Activated naive CD8-positive, alpha-beta T cell treated with anti-CD3 and anti-CD28 coated beads for 36 hours (primary cell): ENCODE measurements around the gene SLC25A2. TPM values are rescaled to one million over a fixed set of nuclear protein-coding genes. Genes with fewer than 3 reads are reported as not detected.
"Not testable (repeated sequence)": the region's sequence is repeated elsewhere in the genome, so short reads cannot be mapped to it uniquely, and the experiment has no call there.

Source experiments
- DNase-seq: peaks from one replicate; pipeline ENCODE4 v3.0.0; 2021
- H3K27ac Mint-ChIP-seq: one replicate; pipeline ENCODE4 v1.8.0; 2022; ENCODE audit warnings: mild to moderate bottlenecking, moderate library complexity, mixed read lengths
- H3K27me3 Mint-ChIP-seq: one replicate; pipeline ENCODE4 v1.8.0; 2022; ENCODE audit warnings: mild to moderate bottlenecking, mixed read lengths
- H3K36me3 Mint-ChIP-seq: one replicate; pipeline ENCODE4 v1.8.0; 2021; ENCODE audit warnings: mild to moderate bottlenecking, mixed read lengths
- H3K4me1 Mint-ChIP-seq: one replicate; pipeline ENCODE4 v1.8.0; 2021; ENCODE audit warnings: mixed read lengths
- H3K4me3 Mint-ChIP-seq: one replicate; pipeline ENCODE4 v1.8.0; 2022; ENCODE audit warnings: mild to moderate bottlenecking, moderate library complexity, mixed read lengths
- H3K9me3 Mint-ChIP-seq: one replicate; pipeline ENCODE4 v1.8.0; 2022; ENCODE audit warnings: mixed read lengths
- total RNA-seq, 2 experiments: library from RNA; stranded (reverse); gene quantifications; one replicate each; pipeline ENCODE4 v1.2.3, GENCODE V29; 2021

Gene SLC25A2
- total RNA-seq, 2 experiments from 2014 or later, result 0.21 TPM; not detected in 1

GRCh38 chr5:141326088-141326854, 22.4 kb upstream of the SLC25A2 start:
- peaks cover 30% of the 10 kb centered on the region for H3K36me3 Mint-ChIP-seq
- peaks cover 49% of the 10 kb centered on the region for H3K27me3 Mint-ChIP-seq
- peak overlapping the region; percentile 88 for H3K27ac Mint-ChIP-seq
- peak overlapping the region; percentile 91 for H3K4me3 Mint-ChIP-seq
- H3K4me1 Mint-ChIP-seq, result peaks cover 6% of the 10 kb centered on the region
- peak; percentile 63 for DNase-seq
- peaks cover 26% of the 10 kb centered on the region for H3K9me3 Mint-ChIP-seq

GRCh38 chr5:141322261-141322660, 18.4 kb upstream of the SLC25A2 start:
- DNase-seq, result no peak
- Mint-ChIP-seq H3K27me3 (peaks cover 13% of the 10 kb centered on the region), H3K4me3 (no peak overlapping the region), H3K36me3 (peaks cover 52% of the 10 kb centered on the region), H3K9me3 (peaks cover 40% of the 10 kb centered on the region), H3K4me1 (peaks cover 24% of the 10 kb centered on the region), H3K27ac (no peak overlapping the region)

GRCh38 chr5:141320225-141321169, 16.6 kb upstream of the SLC25A2 start, which contains the start of gene TAF7:
TSS of gene TAF7 (minus strand) at chr5:141320784. CDS start at chr5:141320044, 740 bp downstream.
- peak within 1 kb of the TSS; percentile 97 for H3K4me3 Mint-ChIP-seq
- peaks cover 61% of the 10 kb centered on the region for H3K36me3 Mint-ChIP-seq
- H3K9me3 Mint-ChIP-seq, result peaks cover 46% of the 10 kb centered on the region
- no peaks in the 10 kb centered on the region for H3K27me3 Mint-ChIP-seq
- H3K27ac Mint-ChIP-seq, result peak within 1 kb of the TSS; percentile 99
- DNase-seq, result peak; percentile 94
- H3K4me1 Mint-ChIP-seq, result peaks cover 20% of the 10 kb centered on the region

GRCh38 chr5:141319699-141320098, 15.8 kb upstream of the SLC25A2 start:
- H3K27me3 Mint-ChIP-seq, result no peaks in the 10 kb centered on the region
- H3K4me1 Mint-ChIP-seq, result peaks cover 21% of the 10 kb centered on the region
- H3K27ac Mint-ChIP-seq, result peak overlapping the region; percentile 99
- no peak for DNase-seq
- peaks cover 68% of the 10 kb centered on the region for H3K36me3 Mint-ChIP-seq
- peaks cover 51% of the 10 kb centered on the region for H3K9me3 Mint-ChIP-seq
- peak overlapping the region; percentile 97 for H3K4me3 Mint-ChIP-seq

- peaks cover 21% of the 10 kb centered on the region for H3K4me1 Mint-ChIP-seq
- peaks cover 70% of the 10 kb centered on the region for H3K36me3 Mint-ChIP-seq
- peak overlapping the region; percentile 97 for H3K4me3 Mint-ChIP-seq
- H3K27me3 Mint-ChIP-seq, result no peaks in the 10 kb centered on the region
- H3K9me3 Mint-ChIP-seq, result peaks cover 52% of the 10 kb centered on the region
- no peak for DNase-seq
- H3K27ac Mint-ChIP-seq, result no peak overlapping the region
Measured at GRCh38 chr5:141319202-141319601, 15.4 kb upstream of the SLC25A2 start.

GRCh38 chr5:141316963-141317362, 13.1 kb upstream of the SLC25A2 start:
- H3K36me3 Mint-ChIP-seq, result peaks cover 83% of the 10 kb centered on the region
- not testable (repeated sequence) for H3K4me3 Mint-ChIP-seq, H3K27ac Mint-ChIP-seq, H3K27me3 Mint-ChIP-seq, DNase-seq
- H3K4me1 Mint-ChIP-seq, result peaks cover 21% of the 10 kb centered on the region
- H3K9me3 Mint-ChIP-seq, result peaks cover 60% of the 10 kb centered on the region

GRCh38 chr5:141313711-141314110, 9.9 kb upstream of the SLC25A2 start:
- H3K4me1 Mint-ChIP-seq, result peaks cover 5% of the 10 kb centered on the region
- peaks cover 80% of the 10 kb centered on the region for H3K36me3 Mint-ChIP-seq
- peaks cover 49% of the 10 kb centered on the region for H3K9me3 Mint-ChIP-seq
- no peaks in the 10 kb centered on the region for H3K27me3 Mint-ChIP-seq
- no peak overlapping the region for H3K4me3 Mint-ChIP-seq
- DNase-seq, result no peak
- H3K27ac Mint-ChIP-seq, result no peak overlapping the region

GRCh38 chr5:141306630-141307029, 2.8 kb upstream of the SLC25A2 start:
- no peak overlapping the region for H3K27ac Mint-ChIP-seq
- no peaks in the 10 kb centered on the region for H3K4me1 Mint-ChIP-seq
- no peak for DNase-seq
- peaks cover 50% of the 10 kb centered on the region for H3K36me3 Mint-ChIP-seq
- H3K4me3 Mint-ChIP-seq, result no peak overlapping the region
- peaks cover 42% of the 10 kb centered on the region for H3K9me3 Mint-ChIP-seq
- no peaks in the 10 kb centered on the region for H3K27me3 Mint-ChIP-seq

GRCh38 chr5:141298376-141298775, 5.5 kb downstream of the SLC25A2 start:
- peaks cover 50% of the 10 kb centered on the region for H3K9me3 Mint-ChIP-seq

GRCh38 chr5:141272906-141273305, 30.9 kb downstream of the SLC25A2 start:
- Mint-ChIP-seq H3K36me3 (peaks cover 30% of the 10 kb centered on the region), H3K4me1 (no peaks in the 10 kb centered on the region), H3K9me3 (peaks cover 63% of the 10 kb centered on the region), H3K4me3 (no peak overlapping the region), H3K27ac (no peak overlapping the region), H3K27me3 (no peaks in the 10 kb centered on the region)
- DNase-seq, result no peak

More at GRCh38 chr5:141298376-141298775, 5.5 kb downstream of the SLC25A2 start:
- no peak overlapping the region for H3K4me3 Mint-ChIP-seq
- peaks cover 67% of the 10 kb centered on the region for H3K36me3 Mint-ChIP-seq
- no peaks in the 10 kb centered on the region for H3K27me3 Mint-ChIP-seq
- no peak for DNase-seq
- H3K4me1 Mint-ChIP-seq, result no peaks in the 10 kb centered on the region
- H3K27ac Mint-ChIP-seq, result no peak overlapping the region

GRCh38 chr5:141269195-141269594, 34.7 kb downstream of the SLC25A2 start:
- Mint-ChIP-seq H3K4me1 (no peaks in the 10 kb centered on the region), H3K27ac (no peak overlapping the region), H3K36me3 (peaks cover 44% of the 10 kb centered on the region), H3K9me3 (peaks cover 61% of the 10 kb centered on the region), H3K4me3 (no peak overlapping the region), H3K27me3 (no peaks in the 10 kb centered on the region)
- DNase-seq, result no peak

- H3K4me3 Mint-ChIP-seq, result no peak overlapping the region
- no peak for DNase-seq
Measured at GRCh38 chr5:141261238-141261546, 42.7 kb downstream of the SLC25A2 start.

GRCh38 chr5:141260458-141261237, 43.2 kb downstream of the SLC25A2 start:
- Mint-ChIP-seq H3K27ac (no peak overlapping the region), H3K9me3 (peaks cover 58% of the 10 kb centered on the region), H3K4me3 (no peak overlapping the region), H3K27me3 (no peaks in the 10 kb centered on the region), H3K36me3 (peaks cover 32% of the 10 kb centered on the region), H3K4me1 (no peaks in the 10 kb centered on the region)
- DNase-seq, result no peak

More at GRCh38 chr5:141261238-141261546, 42.7 kb downstream of the SLC25A2 start:
- Mint-ChIP-seq H3K36me3 (peaks cover 37% of the 10 kb centered on the region), H3K27ac (no peak overlapping the region), H3K4me1 (no peaks in the 10 kb centered on the region), H3K27me3 (no peaks in the 10 kb centered on the region), H3K9me3 (peaks cover 58% of the 10 kb centered on the region)

- DNase-seq, result no peak
- H3K9me3 Mint-ChIP-seq, result peaks cover 64% of the 10 kb centered on the region
- H3K4me1 Mint-ChIP-seq, result no peaks in the 10 kb centered on the region
- H3K4me3 Mint-ChIP-seq, result no peak overlapping the region
- H3K27ac Mint-ChIP-seq, result no peak overlapping the region
- H3K36me3 Mint-ChIP-seq, result peaks cover 24% of the 10 kb centered on the region
- no peaks in the 10 kb centered on the region for H3K27me3 Mint-ChIP-seq
Measured at GRCh38 chr5:141258948-141259347, 44.9 kb downstream of the SLC25A2 start.
